Memory B cell (primary cell): ENCODE results near the gene PORCN.
A peak's percentile ranks its signal among the peaks of the same experiment; 100 is the strongest.

Experiments used
- ATAC-seq: fragments of 150-1000 bp; cut with Tn5 transposase; 2 replicates; pipeline ENCODE4 v1.10.0; 2021; ENCODE audit warnings: low read depth, mild to moderate bottlenecking, moderate library complexity
- DNase-seq, 2 donors: peaks; one replicate each; pipeline ENCODE4 v3.0.0; 2022; ENCODE audit warnings: low spot score in 2 of 2
- H3K27ac Mint-ChIP-seq: one replicate; pipeline ENCODE4 v1.8.0; 2022; ENCODE audit warnings: mild to moderate bottlenecking, moderate library complexity, mixed read lengths
- H3K27me3 Mint-ChIP-seq: one replicate; pipeline ENCODE4 v1.8.0; 2022; ENCODE audit warnings: mixed read lengths
- H3K36me3 Mint-ChIP-seq: one replicate; pipeline ENCODE4 v1.8.0; 2022; ENCODE audit warnings: mild to moderate bottlenecking, mixed read lengths
- H3K4me1 Mint-ChIP-seq: one replicate; pipeline ENCODE4 v1.8.0; 2022; ENCODE audit warnings: mixed read lengths
- H3K4me3 Mint-ChIP-seq: one replicate; pipeline ENCODE4 v1.8.0; 2022; ENCODE audit warnings: mild to moderate bottlenecking, moderate library complexity, mixed read lengths
- H3K9me3 Mint-ChIP-seq: one replicate; pipeline ENCODE4 v1.8.0; 2022; ENCODE audit warnings: mixed read lengths

PORCN gene

GRCh38 chrX:48488034-48488433 lies 20.8 kb upstream of the PORCN start:
- H3K9me3 Mint-ChIP-seq, result no peaks in the 10 kb centered on the region

GRCh38 chrX:48489296-48489695 lies 19.5 kb upstream of the PORCN start:
- Mint-ChIP-seq H3K27me3 (peaks cover 3% of the 10 kb centered on the region), H3K36me3 (no peaks in the 10 kb centered on the region), H3K27ac (no peak overlapping the region), H3K9me3 (no peaks in the 10 kb centered on the region), H3K4me1 (no peaks in the 10 kb centered on the region), H3K4me3 (no peak overlapping the region)
- DNase-seq (no peak), ATAC-seq (no peak)

More at GRCh38 chrX:48488034-48488433, 20.8 kb upstream of the PORCN start:
- ATAC-seq (no peak), DNase-seq (no peak)
- Mint-ChIP-seq H3K36me3 (no peaks in the 10 kb centered on the region), H3K4me1 (no peaks in the 10 kb centered on the region), H3K27me3 (peaks cover 2% of the 10 kb centered on the region), H3K4me3 (no peak overlapping the region), H3K27ac (no peak overlapping the region)

GRCh38 chrX:48489892-48490291 lies 18.9 kb upstream of the PORCN start:
- Mint-ChIP-seq H3K36me3 (no peaks in the 10 kb centered on the region), H3K4me3 (no peak overlapping the region), H3K4me1 (no peaks in the 10 kb centered on the region), H3K9me3 (no peaks in the 10 kb centered on the region), H3K27ac (no peak overlapping the region), H3K27me3 (peaks cover 3% of the 10 kb centered on the region)
- ATAC-seq, result no peak
- DNase-seq, result no peak

- DNase-seq, result no peak
Observed at GRCh38 chrX:48490661-48491060, 18.1 kb upstream of the PORCN start.

GRCh38 chrX:48491809-48492208 lies 17.0 kb upstream of the PORCN start:
- ATAC-seq, result no peak
- Mint-ChIP-seq H3K27ac (no peak overlapping the region), H3K36me3 (no peaks in the 10 kb centered on the region), H3K4me1 (no peaks in the 10 kb centered on the region), H3K9me3 (no peaks in the 10 kb centered on the region), H3K27me3 (peaks cover 3% of the 10 kb centered on the region), H3K4me3 (no peak overlapping the region)
- no peak for DNase-seq

More at GRCh38 chrX:48490661-48491060, 18.1 kb upstream of the PORCN start:
- ATAC-seq, result no peak
- H3K27me3 Mint-ChIP-seq, result peaks cover 3% of the 10 kb centered on the region
- H3K27ac Mint-ChIP-seq, result no peak overlapping the region
- no peaks in the 10 kb centered on the region for H3K36me3 Mint-ChIP-seq
- H3K4me3 Mint-ChIP-seq, result no peak overlapping the region
- H3K9me3 Mint-ChIP-seq, result no peaks in the 10 kb centered on the region
- no peaks in the 10 kb centered on the region for H3K4me1 Mint-ChIP-seq

- H3K4me3 Mint-ChIP-seq, result no peak overlapping the region
- H3K9me3 Mint-ChIP-seq, result no peaks in the 10 kb centered on the region
- no peak overlapping the region for H3K27ac Mint-ChIP-seq
- ATAC-seq (no peak), DNase-seq (no peak)
- no peaks in the 10 kb centered on the region for H3K36me3 Mint-ChIP-seq
- H3K27me3 Mint-ChIP-seq, result peaks cover 3% of the 10 kb centered on the region
- H3K4me1 Mint-ChIP-seq, result no peaks in the 10 kb centered on the region
Observed at GRCh38 chrX:48492293-48492910, 16.4 kb upstream of the PORCN start.

- Mint-ChIP-seq H3K4me3 (no peak overlapping the region), H3K27me3 (peaks cover 5% of the 10 kb centered on the region), H3K36me3 (no peaks in the 10 kb centered on the region), H3K9me3 (no peaks in the 10 kb centered on the region), H3K4me1 (no peaks in the 10 kb centered on the region), H3K27ac (no peak overlapping the region)
- no peak for DNase-seq
- no peak for ATAC-seq
Observed at GRCh38 chrX:48493890-48494364, 14.9 kb upstream of the PORCN start.

GRCh38 chrX:48496660-48497059 lies 12.1 kb upstream of the PORCN start:
- DNase-seq, result no peak
- Mint-ChIP-seq H3K36me3 (no peaks in the 10 kb centered on the region), H3K4me3 (no peak overlapping the region), H3K4me1 (no peaks in the 10 kb centered on the region), H3K27ac (no peak overlapping the region), H3K27me3 (peaks cover 5% of the 10 kb centered on the region), H3K9me3 (no peaks in the 10 kb centered on the region)
- ATAC-seq, result no peak

- Mint-ChIP-seq H3K9me3 (no peaks in the 10 kb centered on the region), H3K4me3 (no peak overlapping the region), H3K27ac (no peak overlapping the region), H3K4me1 (no peaks in the 10 kb centered on the region), H3K27me3 (peaks cover 2% of the 10 kb centered on the region), H3K36me3 (no peaks in the 10 kb centered on the region)
- DNase-seq, result no peak
- no peak for ATAC-seq
Observed at GRCh38 chrX:48497871-48498270, 10.9 kb upstream of the PORCN start.

GRCh38 chrX:48498374-48498809 lies 10.4 kb upstream of the PORCN start:
- ATAC-seq (no peak), DNase-seq (no peak)
- no peaks in the 10 kb centered on the region for H3K36me3 Mint-ChIP-seq
- H3K4me3 Mint-ChIP-seq, result no peak overlapping the region
- no peaks in the 10 kb centered on the region for H3K9me3 Mint-ChIP-seq
- H3K4me1 Mint-ChIP-seq, result no peaks in the 10 kb centered on the region
- peaks cover 2% of the 10 kb centered on the region for H3K27me3 Mint-ChIP-seq
- H3K27ac Mint-ChIP-seq, result no peak overlapping the region

- Mint-ChIP-seq H3K4me1 (peaks cover 3% of the 10 kb centered on the region), H3K27me3 (no peaks in the 10 kb centered on the region), H3K9me3 (no peaks in the 10 kb centered on the region), H3K27ac (no peak overlapping the region), H3K36me3 (no peaks in the 10 kb centered on the region), H3K4me3 (no peak overlapping the region)
- no peak for ATAC-seq
- DNase-seq, result no peak
Observed at GRCh38 chrX:48504261-48504660, 4.5 kb upstream of the PORCN start.

GRCh38 chrX:48505481-48505880 lies 3.3 kb upstream of the PORCN start:
- Mint-ChIP-seq H3K36me3 (no peaks in the 10 kb centered on the region), H3K4me3 (no peak overlapping the region), H3K27ac (no peak overlapping the region), H3K9me3 (no peaks in the 10 kb centered on the region), H3K27me3 (no peaks in the 10 kb centered on the region), H3K4me1 (peaks cover 10% of the 10 kb centered on the region)
- no peak for DNase-seq
- no peak for ATAC-seq

GRCh38 chrX:48507246-48507645 lies 1.5 kb upstream of the PORCN start:
- Mint-ChIP-seq H3K27me3 (no peaks in the 10 kb centered on the region), H3K9me3 (no peaks in the 10 kb centered on the region), H3K4me3 (no peak overlapping the region), H3K4me1 (peaks cover 13% of the 10 kb centered on the region), H3K27ac (no peak overlapping the region), H3K36me3 (peaks cover 3% of the 10 kb centered on the region)
- DNase-seq (no peak), ATAC-seq (no peak)

- Mint-ChIP-seq H3K27ac (peak overlapping the region; percentile 91), H3K9me3 (no peaks in the 10 kb centered on the region), H3K27me3 (no peaks in the 10 kb centered on the region), H3K36me3 (peaks cover 3% of the 10 kb centered on the region), H3K4me1 (peaks cover 13% of the 10 kb centered on the region), H3K4me3 (peak overlapping the region; percentile 95)
- DNase-seq (no peak), ATAC-seq (no peak)
Observed at GRCh38 chrX:48509245-48509590, 426 bp downstream of the PORCN start.

- Mint-ChIP-seq H3K4me3 (peak overlapping the region; percentile 95), H3K4me1 (peaks cover 13% of the 10 kb centered on the region), H3K27ac (peak overlapping the region; percentile 91), H3K9me3 (no peaks in the 10 kb centered on the region), H3K27me3 (no peaks in the 10 kb centered on the region), H3K36me3 (peaks cover 3% of the 10 kb centered on the region)
- no peak for DNase-seq
- no peak for ATAC-seq
Observed at GRCh38 chrX:48509619-48510018, 827 bp downstream of the PORCN start.
